ENCODE measurements around the gene MYO9A.
"Not testable (repeated sequence)": the region's sequence is repeated elsewhere in the genome, so short reads cannot be mapped to it uniquely, and the experiment has no call there.

Gene MYO9A

GRCh38 chr15:72053297-72053696 is 64.7 kb downstream of the MYO9A start:
- DNase-seq (ENCODE audit: low read depth in 1 of 2, low spot score in 1 of 2) = not testable (repeated sequence)

- no peak for DNase-seq (ENCODE audit: low read depth in 1 of 2, low spot score in 1 of 2)
Observed at GRCh38 chr15:72050700-72051099, 67.2 kb downstream of the MYO9A start.

GRCh38 chr15:72047020-72047419 is 70.9 kb downstream of the MYO9A start:
- no peak for DNase-seq (ENCODE audit: low read depth in 1 of 2, low spot score in 1 of 2)

- DNase-seq (ENCODE audit: low read depth in 1 of 2, low spot score in 1 of 2) = no peak
Observed at GRCh38 chr15:72044956-72045355, 73.0 kb downstream of the MYO9A start.

GRCh38 chr15:72042865-72043264 is 75.1 kb downstream of the MYO9A start:
- no peak for DNase-seq (ENCODE audit: low read depth in 1 of 2, low spot score in 1 of 2)

GRCh38 chr15:72042054-72042453 is 75.9 kb downstream of the MYO9A start:
- DNase-seq (ENCODE audit: low read depth in 1 of 2, low spot score in 1 of 2) = no peak

- no peak for DNase-seq (ENCODE audit: low read depth in 1 of 2, low spot score in 1 of 2)
Observed at GRCh38 chr15:72037321-72037720, 80.6 kb downstream of the MYO9A start.

GRCh38 chr15:72034859-72035650 is 82.9 kb downstream of the MYO9A start:
- no peak for DNase-seq (ENCODE audit: low read depth in 1 of 2, low spot score in 1 of 2)

- DNase-seq (ENCODE audit: low read depth in 1 of 2, low spot score in 1 of 2) = no peak
Observed at GRCh38 chr15:72034351-72034750, 83.6 kb downstream of the MYO9A start.

GRCh38 chr15:72033711-72034110 is 84.2 kb downstream of the MYO9A start:
- no peak for DNase-seq (ENCODE audit: low read depth in 1 of 2, low spot score in 1 of 2)

- DNase-seq (ENCODE audit: low read depth in 1 of 2, low spot score in 1 of 2) = no peak
Observed at GRCh38 chr15:72033285-72033684, 84.7 kb downstream of the MYO9A start.

- DNase-seq (ENCODE audit: low read depth in 1 of 2, low spot score in 1 of 2) = no peak
Observed at GRCh38 chr15:72021604-72022003, 96.3 kb downstream of the MYO9A start.

GRCh38 chr15:72020799-72021198 is 97.2 kb downstream of the MYO9A start:
- DNase-seq (ENCODE audit: low read depth in 1 of 2, low spot score in 1 of 2) = no peak

- not testable (repeated sequence) for DNase-seq (ENCODE audit: low read depth in 1 of 2, low spot score in 1 of 2)
Observed at GRCh38 chr15:72014555-72014954, 103.4 kb downstream of the MYO9A start.

GRCh38 chr15:72013703-72014102 is 104.2 kb downstream of the MYO9A start:
- DNase-seq (ENCODE audit: low read depth in 1 of 2, low spot score in 1 of 2) = no peak

- no peak for DNase-seq (ENCODE audit: low read depth in 1 of 2, low spot score in 1 of 2)
Observed at GRCh38 chr15:72011302-72011942, 106.5 kb downstream of the MYO9A start.

- no peak for DNase-seq (ENCODE audit: low read depth in 1 of 2, low spot score in 1 of 2)
Observed at GRCh38 chr15:72009222-72009621, 108.7 kb downstream of the MYO9A start.

- no peak for DNase-seq (ENCODE audit: low read depth in 1 of 2, low spot score in 1 of 2)
Observed at GRCh38 chr15:72006382-72006781, 111.6 kb downstream of the MYO9A start.

GRCh38 chr15:72005483-72005882 is 112.5 kb downstream of the MYO9A start:
- DNase-seq (ENCODE audit: low read depth in 1 of 2, low spot score in 1 of 2) = no peak

- no peak for DNase-seq (ENCODE audit: low read depth in 1 of 2, low spot score in 1 of 2)
Observed at GRCh38 chr15:71999807-72000206, 118.1 kb downstream of the MYO9A start.

- DNase-seq (ENCODE audit: low read depth in 1 of 2, low spot score in 1 of 2) = not testable (repeated sequence)
Observed at GRCh38 chr15:71998717-71999116, 119.2 kb downstream of the MYO9A start.

- no peak for DNase-seq (ENCODE audit: low read depth in 1 of 2, low spot score in 1 of 2)
Observed at GRCh38 chr15:71997691-71998090, 120.3 kb downstream of the MYO9A start.

- DNase-seq (ENCODE audit: low read depth in 1 of 2, low spot score in 1 of 2) = no peak
Observed at GRCh38 chr15:71975816-71976150, 142.2 kb downstream of the MYO9A start.

All from stimulated activated CD4-positive, alpha-beta T cell treated with anti-CD3 and anti-CD28 coated beads, Interleukin-15, amount 100 ng/mL, for 1 hour (primary cell).